ENCODE results near the gene ARL11. TPM values are rescaled to one million over a fixed set of nuclear protein-coding genes. Genes with fewer than 3 reads are reported as not detected.

Gene ARL11
- not detected in 2 replicates for total RNA-seq

DNA sequence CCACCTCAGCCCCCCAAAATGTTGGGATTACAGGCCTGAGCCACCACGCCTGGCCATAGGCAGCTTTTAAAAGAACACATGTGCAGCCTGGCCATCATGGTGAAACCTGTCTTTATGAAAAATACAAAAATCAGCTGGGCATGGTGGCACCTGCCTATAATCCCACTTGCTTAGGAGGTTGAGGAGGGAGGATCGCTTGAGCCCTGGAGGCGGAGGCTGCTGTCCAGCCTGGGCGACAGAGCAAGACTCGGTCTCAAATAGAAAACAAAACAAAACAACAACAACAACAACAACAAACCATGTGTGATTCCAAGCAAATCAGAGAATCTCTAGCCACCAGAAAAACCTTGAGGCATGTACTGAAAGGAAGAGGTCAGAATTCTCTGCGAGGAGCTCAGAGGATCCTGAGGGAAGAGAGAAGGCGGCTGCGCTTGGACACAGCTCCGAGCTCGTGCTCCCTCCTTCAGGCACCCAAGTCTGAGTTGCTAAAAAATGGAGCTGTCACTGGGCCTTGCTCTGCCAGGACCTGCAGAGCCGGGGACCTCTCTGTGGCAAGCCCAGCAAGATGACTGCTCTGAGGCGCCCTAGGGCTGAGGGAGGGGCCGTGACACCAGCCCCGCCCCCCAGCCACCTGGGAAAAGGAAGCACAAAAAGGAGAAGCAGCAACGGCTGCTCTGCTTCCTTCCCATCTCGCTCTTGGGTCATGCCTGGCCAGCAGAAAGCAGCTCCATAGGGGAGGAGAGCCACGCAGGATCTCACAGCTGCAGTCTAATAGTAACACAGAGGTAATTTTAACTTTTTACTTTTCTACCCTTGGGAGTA lies at the start of gene ARL11:
Gene ARL11 (plus strand): TSS at position 677 of the 822 bp plus-strand sequence. CDS start 1,941 bp downstream, outside the sequence.

DNA sequence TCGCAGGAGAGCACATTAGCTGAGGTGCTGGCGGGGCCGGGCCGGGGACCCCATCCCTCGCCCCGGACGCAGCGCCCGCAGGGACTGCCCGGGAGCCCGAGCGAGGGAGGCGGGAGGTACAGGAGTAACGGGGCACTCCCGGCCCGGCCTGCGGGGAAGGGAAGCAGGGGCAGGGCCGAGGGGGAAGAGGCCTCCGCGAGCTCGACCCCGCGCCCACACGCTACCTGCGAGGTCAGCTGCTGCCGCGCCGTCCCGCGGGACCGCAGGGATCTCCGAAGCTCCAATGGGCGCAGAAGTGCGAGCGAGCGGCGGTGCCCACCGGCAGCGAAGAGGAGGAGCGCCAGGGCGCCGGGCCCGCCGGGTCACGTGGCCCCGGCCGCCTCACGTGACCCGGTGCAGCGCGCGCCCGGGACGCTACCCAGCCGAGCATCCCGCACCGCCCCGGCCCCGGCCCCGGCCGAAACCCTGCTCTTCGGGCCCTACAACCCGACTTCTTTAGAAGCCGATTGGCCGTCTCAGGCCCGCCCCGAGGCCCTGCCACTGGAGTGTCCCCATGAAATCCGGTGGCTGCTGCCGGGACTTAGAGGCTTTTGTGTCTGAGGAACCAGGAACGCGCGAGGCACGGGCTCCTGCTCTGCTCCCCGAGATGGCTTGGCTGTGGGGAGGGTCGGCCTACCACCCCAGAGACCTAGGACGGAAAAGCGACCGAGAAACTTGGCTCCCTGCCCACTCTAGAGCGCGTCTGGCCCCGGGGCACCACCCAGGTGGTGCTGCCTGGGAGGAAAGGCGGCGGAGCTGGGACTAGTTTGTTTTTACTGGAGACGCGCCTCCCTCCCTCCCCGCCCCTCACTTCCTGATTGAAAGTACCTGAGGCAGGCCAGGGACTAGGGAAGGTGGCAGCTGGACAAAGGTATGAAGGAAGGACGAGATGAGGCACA lies 42.8 kb upstream of the ARL11 start, which contains the start of gene RCBTB1:
Gene RCBTB1 (minus strand): TSS at position 339 of the 938 bp plus-strand sequence. CDS start 18,279 bp downstream, outside the sequence.

Other genes with a start within 250 kb of the ARL11 start
- gene CAB39L, start 184.4 kb upstream of the ARL11 start, total RNA-seq, result 6.3 and 6.6 TPM in 2 replicates
- gene SETDB2, start 184.2 kb upstream of the ARL11 start, total RNA-seq, result 2.8 and 3.6 TPM in 2 replicates
- gene PHF11, start 132.6 kb upstream of the ARL11 start, total RNA-seq, result 16.8 and 19.0 TPM in 2 replicates
- 9.4 and 9.9 TPM in 2 replicates for gene RCBTB1, start 42.9 kb upstream of the ARL11 start, total RNA-seq
- 79.0 and 96.7 TPM in 2 replicates for gene EBPL, start 63.0 kb downstream of the ARL11 start, total RNA-seq
- 20.0 and 22.7 TPM in 2 replicates for gene KPNA3, start 164.2 kb downstream of the ARL11 start, total RNA-seq